NB4 (cell line): ENCODE results near the gene COPS7A.

Experiments used
- DNase-seq: peaks from one replicate; pipeline ENCODE4 v3.0.0; 2010; ENCODE audit warnings: low read depth
- H3K4me3 ChIP-seq: one replicate; pipeline ENCODE4 v1.5.1; 2011; ENCODE audit warnings: mild to moderate bottlenecking, low read depth, low read length, moderate library complexity
- MYC ChIP-seq: IDR thresholded peaks from 2 replicates; pipeline ENCODE4 v1.6.1; 2011; ENCODE audit warnings: low read depth, low read length
- POLR2A ChIP-seq: IDR thresholded peaks from 2 replicates; pipeline ENCODE4 v1.6.1; 2011; ENCODE audit warnings: mild to moderate bottlenecking; ENCODE audit not compliant: insufficient read length; ENCODE audit errors: extremely low read depth
- TF ChIP-seq, protein P1 (sequence below): IDR thresholded peaks from 2 replicates; pipeline ENCODE4 v1.6.1; 2011; ENCODE audit warnings: low read depth, low read length
- TF ChIP-seq, protein P2 (sequence below): IDR thresholded peaks from one replicate; pipeline ENCODE4 v1.5.1; 2012; ENCODE audit warnings: low read depth, low read length

Gene COPS7A

DNA sequence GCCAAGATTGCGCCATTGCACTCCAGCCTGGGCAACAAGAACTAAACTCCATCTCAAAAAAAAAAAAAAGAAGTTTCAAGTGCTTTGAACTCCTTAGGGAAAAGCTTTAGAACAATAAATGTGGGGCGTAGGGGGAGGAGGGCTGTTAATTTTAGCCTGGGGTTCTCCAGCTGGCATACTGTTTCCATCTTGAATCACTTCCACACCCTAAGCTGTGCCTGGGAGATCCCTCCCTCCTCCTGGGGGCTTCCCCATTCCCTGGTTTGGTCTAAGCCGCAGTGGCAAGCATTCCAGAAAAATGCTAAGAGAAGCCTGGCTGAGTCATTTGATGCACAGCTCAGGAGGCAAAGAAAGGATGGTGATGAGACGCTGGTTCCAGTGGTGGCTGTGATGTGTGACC lies 32.4 kb upstream of the COPS7A start:
- TF ChIP-seq MYC (no peak), POLR2A (no peak)
- TF ChIP-seq, protein P1, sequence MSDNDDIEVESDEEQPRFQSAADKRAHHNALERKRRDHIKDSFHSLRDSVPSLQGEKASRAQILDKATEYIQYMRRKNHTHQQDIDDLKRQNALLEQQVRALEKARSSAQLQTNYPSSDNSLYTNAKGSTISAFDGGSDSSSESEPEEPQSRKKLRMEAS, result no peak
- TF ChIP-seq, protein P2, sequence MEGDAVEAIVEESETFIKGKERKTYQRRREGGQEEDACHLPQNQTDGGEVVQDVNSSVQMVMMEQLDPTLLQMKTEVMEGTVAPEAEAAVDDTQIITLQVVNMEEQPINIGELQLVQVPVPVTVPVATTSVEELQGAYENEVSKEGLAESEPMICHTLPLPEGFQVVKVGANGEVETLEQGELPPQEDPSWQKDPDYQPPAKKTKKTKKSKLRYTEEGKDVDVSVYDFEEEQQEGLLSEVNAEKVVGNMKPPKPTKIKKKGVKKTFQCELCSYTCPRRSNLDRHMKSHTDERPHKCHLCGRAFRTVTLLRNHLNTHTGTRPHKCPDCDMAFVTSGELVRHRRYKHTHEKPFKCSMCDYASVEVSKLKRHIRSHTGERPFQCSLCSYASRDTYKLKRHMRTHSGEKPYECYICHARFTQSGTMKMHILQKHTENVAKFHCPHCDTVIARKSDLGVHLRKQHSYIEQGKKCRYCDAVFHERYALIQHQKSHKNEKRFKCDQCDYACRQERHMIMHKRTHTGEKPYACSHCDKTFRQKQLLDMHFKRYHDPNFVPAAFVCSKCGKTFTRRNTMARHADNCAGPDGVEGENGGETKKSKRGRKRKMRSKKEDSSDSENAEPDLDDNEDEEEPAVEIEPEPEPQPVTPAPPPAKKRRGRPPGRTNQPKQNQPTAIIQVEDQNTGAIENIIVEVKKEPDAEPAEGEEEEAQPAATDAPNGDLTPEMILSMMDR, result no peak
- H3K4me3 ChIP-seq, result no peak overlapping the region
- DNase-seq, result peak; percentile 69

DNA sequence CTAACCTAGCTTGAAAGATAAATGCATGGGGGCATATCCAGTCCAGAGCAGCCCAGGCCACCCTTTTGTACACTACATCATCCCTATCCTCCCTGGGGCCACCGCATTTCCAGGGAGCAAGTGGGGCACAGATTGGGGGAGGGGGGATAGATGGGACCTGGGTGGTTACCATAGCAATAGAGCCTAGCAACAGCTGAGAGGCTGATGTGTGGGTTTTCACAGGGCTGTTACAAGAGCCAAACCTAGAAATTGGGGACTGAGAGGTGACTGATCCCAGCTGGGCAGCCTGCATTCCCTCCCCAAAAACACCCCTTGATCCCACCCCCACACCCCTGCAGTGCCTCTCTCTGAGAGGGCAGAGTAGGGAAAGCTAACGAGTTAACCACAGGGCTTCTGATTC lies 31.0 kb upstream of the COPS7A start:
- no peak overlapping the region for H3K4me3 ChIP-seq
- no peak for DNase-seq
- TF ChIP-seq MYC (no peak), POLR2A (no peak)
- TF ChIP-seq, protein P2, result no peak
- TF ChIP-seq, protein P1, result no peak

DNA sequence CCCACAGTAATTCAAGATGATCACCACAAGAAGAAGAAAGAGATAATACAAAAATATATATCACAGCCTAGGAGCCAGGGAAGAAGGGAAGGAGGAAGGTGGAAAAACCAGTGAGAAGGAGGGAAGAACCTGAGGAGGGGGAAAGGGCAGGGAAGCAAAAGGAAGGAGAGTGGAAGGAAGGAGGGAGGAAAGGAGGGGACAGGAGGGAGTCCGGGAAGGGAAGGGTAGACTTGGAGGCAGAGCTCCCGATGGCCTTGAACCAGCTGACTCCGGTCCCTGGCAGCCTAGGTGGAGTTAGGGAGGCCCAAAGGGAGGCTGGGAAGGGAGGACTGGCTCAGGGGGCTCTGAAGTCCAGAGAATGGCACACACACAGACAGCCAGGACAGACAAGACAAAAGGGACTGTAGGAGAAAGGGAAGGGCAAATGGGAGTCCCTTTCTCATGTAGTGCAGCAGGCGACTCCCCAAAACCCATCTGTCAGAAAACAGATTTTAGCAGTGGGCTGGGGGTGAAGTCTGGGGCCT lies 30.0 kb upstream of the COPS7A start:
- DNase-seq, result no peak
- H3K4me3 ChIP-seq, result no peak overlapping the region
- no peak for TF ChIP-seq MYC
- TF ChIP-seq, protein P2, result no peak
- no peak for TF ChIP-seq POLR2A

DNA sequence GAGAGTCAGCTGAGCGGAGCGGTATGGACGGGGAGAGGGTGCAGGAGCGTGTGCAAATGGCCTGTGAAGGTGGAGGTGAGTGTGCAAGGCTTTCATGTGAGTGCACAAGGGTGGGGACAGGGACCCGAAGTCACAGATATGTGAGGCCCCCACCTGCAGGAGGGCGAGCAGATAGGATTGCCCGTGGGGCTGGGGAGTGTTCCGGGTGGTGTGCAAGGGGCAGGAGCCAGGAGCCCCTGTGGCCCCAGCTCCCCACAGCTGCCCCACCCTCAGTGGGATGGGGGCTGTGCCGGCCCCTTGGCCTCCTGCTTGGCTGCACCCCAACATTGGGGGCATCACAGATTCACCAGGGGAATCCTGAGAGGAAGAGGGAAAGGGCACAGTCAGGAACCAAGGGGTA lies 29.1 kb upstream of the COPS7A start:
- no peak for TF ChIP-seq POLR2A
- no peak for DNase-seq
- no peak overlapping the region for H3K4me3 ChIP-seq

DNA sequence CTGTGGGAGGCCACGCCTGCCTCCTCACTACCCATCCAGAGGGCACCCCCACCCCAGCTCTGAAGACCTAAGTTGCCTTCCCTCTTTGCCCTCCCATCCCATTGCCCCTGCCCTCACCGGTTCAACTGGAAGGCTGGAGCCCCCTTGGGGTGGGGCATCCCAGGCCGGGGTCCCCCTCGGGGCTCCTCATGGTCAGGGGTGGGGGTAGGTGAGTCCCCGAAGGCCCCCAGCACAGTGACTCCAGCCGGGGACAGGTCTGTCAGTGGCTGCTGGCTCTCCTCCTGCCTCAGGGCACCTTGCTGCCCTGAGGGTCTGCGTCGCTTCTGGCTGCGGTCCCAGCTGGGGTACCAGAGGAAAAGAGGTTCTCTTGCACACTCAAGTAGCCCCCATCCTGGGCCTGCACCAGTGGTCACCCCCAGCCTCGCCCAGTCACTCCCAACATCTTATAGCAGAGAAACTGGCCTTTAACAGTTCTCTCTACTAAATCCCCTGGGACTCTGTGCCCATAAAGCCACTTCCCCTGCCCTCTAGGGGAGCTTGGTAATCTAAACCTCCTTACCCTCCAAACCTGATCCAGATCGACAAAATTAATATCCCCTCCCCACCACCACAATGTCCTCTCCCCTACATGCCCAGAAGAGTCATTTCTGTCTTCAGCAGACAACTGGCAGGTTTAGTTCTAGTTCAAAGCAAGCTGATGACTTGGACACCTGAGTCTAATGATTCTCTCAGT lies 28.4 kb upstream of the COPS7A start:
- TF ChIP-seq, protein P1, result no peak
- TF ChIP-seq POLR2A (no peak), MYC (no peak)
- TF ChIP-seq, protein P2, result no peak
- peak; percentile 83 for DNase-seq
- no peak overlapping the region for H3K4me3 ChIP-seq

DNA sequence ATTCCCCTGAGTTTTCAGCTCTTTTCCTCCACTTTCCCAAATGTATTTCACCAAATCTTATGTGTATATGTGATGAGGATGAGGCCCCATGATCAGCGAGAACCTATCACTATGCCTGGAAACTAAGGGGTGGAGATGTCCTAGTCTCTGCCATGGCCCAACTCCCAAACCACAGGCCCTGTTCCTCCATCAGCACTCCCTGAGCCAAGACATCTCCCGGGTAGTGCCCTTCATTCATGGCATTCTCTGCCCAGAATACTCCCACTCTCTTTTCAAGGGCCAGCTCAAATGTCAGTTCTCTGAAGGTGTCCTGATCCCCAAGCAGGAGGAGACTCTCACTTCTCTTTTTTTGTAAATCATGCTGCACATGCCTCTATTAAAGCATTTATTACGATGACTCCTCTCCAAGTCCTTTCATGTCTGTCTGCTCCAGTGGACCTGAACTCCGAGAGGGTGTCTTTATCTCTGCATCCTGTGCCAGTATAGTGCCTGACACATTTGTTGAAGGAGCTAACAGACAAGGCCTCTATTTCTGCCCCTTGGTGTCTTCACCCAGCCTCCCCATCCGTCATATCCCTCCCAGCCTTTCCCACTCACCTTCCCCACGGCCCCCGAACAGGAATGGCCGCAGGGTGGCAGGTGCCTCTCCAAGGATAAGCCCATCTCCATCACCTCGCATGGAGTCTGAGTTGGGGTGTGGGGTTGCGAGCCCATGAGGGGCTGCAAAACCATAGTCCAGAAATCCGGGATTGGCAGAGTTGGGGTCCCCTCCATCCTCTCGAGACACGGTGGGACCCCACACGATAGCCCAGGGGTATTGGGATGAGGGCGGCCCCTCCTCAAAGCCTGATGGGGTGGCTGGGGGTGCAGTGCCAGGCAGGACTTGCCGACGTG lies 26.9 kb upstream of the COPS7A start:
- TF ChIP-seq, protein P2, result no peak

More for the DNA sequence above, 26.9 kb upstream of the COPS7A start:
- no peak overlapping the region for H3K4me3 ChIP-seq
- DNase-seq, result peak; percentile 59
